GM12878 (cell line): ENCODE results near the gene AGRN. TPM values are rescaled to one million over a fixed set of nuclear protein-coding genes. Genes with fewer than 3 reads are reported as not detected.

Experiments
- BHLHE40 ChIP-seq, 2 experiments: fragments of 450-650 bp in 1 of 2; IDR thresholded peaks; 2 replicates each; pipeline ENCODE4 v1.6.1; 2011 to 2017; ENCODE audit warnings: low read depth in 2 of 2, borderline replicate concordance in 1 of 2, improper control_type of control experiment in 1 of 2, low read length in 1 of 2, mild to moderate bottlenecking in 1 of 2
- CBX3 ChIP-seq: fragments of 200-600 bp; sonication (generic); IDR thresholded peaks from 2 replicates; pipeline ENCODE4 v1.6.1; 2016; ENCODE audit warnings: low read depth, borderline replicate concordance
- CEBPB ChIP-seq, 2 experiments: fragments of 150-350 bp in 1 of 2; IDR thresholded peaks; 2 replicates each; pipeline ENCODE4 v1.6.1; 2012 to 2014; ENCODE audit warnings: low read depth in 2 of 2, low read length in 2 of 2, borderline replicate concordance in 1 of 2, inconsistent platforms in 1 of 2
- DPF2 ChIP-seq: fragments of 450-650 bp; IDR thresholded peaks from 2 replicates; pipeline ENCODE4 v1.6.1; 2017; ENCODE audit warnings: mild to moderate bottlenecking
- ETV6 ChIP-seq, 2 experiments: fragments of 450-650 bp in 1 of 2; IDR thresholded peaks in 1 of 2; conservative IDR thresholded peaks in 1 of 2; 2 replicates each; pipeline ENCODE4 v1.6.1; 2014; ENCODE audit warnings: antibody characterized with exemption in 1 of 2, borderline replicate concordance in 1 of 2, low read depth in 1 of 2, mild to moderate bottlenecking in 1 of 2, moderate library complexity in 1 of 2
- HDAC6 ChIP-seq: fragments of 200-600 bp; sonication (generic); IDR thresholded peaks from one replicate; pipeline ENCODE4 v1.8.0; 2017; ENCODE audit warnings: antibody characterized with exemption; ENCODE audit not compliant: unreplicated experiment
- HDGF ChIP-seq: fragments of 450-650 bp; IDR thresholded peaks from 2 replicates; pipeline ENCODE4 v1.6.1; 2016; ENCODE audit warnings: antibody characterized with exemption
- IKZF2 ChIP-seq, 2 experiments: fragments of 450-650 bp; IDR thresholded peaks; 2 replicates each; pipeline ENCODE4 v1.6.1; 2017; ENCODE audit warnings: mild to moderate bottlenecking in 2 of 2, moderate library complexity in 2 of 2
- MLLT1 ChIP-seq: fragments of 450-650 bp; IDR thresholded peaks from 2 replicates; pipeline ENCODE4 v1.6.1; 2016; ENCODE audit warnings: mild to moderate bottlenecking
- NR2C2 ChIP-seq: IDR thresholded peaks from 2 replicates; pipeline ENCODE4 v1.6.1; 2011; ENCODE audit warnings: borderline replicate concordance, low read depth; ENCODE audit not compliant: control insufficient read depth, insufficient read length
- PAX8 ChIP-seq: fragments of 450-650 bp; IDR thresholded peaks from 2 replicates; pipeline ENCODE4 v1.6.1; 2017; ENCODE audit warnings: mild to moderate bottlenecking, moderate library complexity
- POLR2AphosphoS2 ChIP-seq: IDR thresholded peaks from 2 replicates; pipeline ENCODE4 v1.6.1; 2011; ENCODE audit warnings: low read depth, mild to moderate bottlenecking, low read length, improper control_type of control experiment, moderate library complexity
- RAD21 ChIP-seq: IDR thresholded peaks from 2 replicates; pipeline ENCODE4 v1.6.1; 2011; ENCODE audit warnings: mild to moderate bottlenecking, low read depth, low read length, moderate library complexity; ENCODE audit not compliant: insufficient read depth
- RAD51 ChIP-seq: fragments of 450-650 bp; IDR thresholded peaks from 2 replicates; pipeline ENCODE4 v1.6.1; 2016; ENCODE audit warnings: moderate library complexity, mild to moderate bottlenecking, inconsistent platforms
- RB1 ChIP-seq: fragments of 450-650 bp; formaldehyde crosslinking; IDR thresholded peaks from 2 replicates; pipeline ENCODE4 v1.6.1; 2017; ENCODE audit warnings: mild to moderate bottlenecking, borderline replicate concordance
- RELA ChIP-seq: fragments of 450-650 bp; IDR thresholded peaks from 2 replicates; pipeline ENCODE4 v1.8.0; 2014; ENCODE audit warnings: borderline replicate concordance; ENCODE audit not compliant: partially characterized antibody
- SMAD1 ChIP-seq: fragments of 450-650 bp; IDR thresholded peaks from 2 replicates; pipeline ENCODE4 v1.6.1; 2018; ENCODE audit warnings: mild to moderate bottlenecking, low read depth; ENCODE audit not compliant: partially characterized antibody
- SMARCA5 ChIP-seq: fragments of 450-650 bp; IDR thresholded peaks from 2 replicates; pipeline ENCODE4 v1.6.1; 2017; ENCODE audit warnings: mild to moderate bottlenecking
- SP1 ChIP-seq: IDR thresholded peaks from one replicate; pipeline ENCODE4 v1.6.1; 2011; ENCODE audit warnings: low read depth, low read length
- TBL1XR1 ChIP-seq: IDR thresholded peaks from 2 replicates; pipeline ENCODE4 v1.6.1; 2012; ENCODE audit warnings: low read depth, low read length, improper control_type of control experiment
- YY1 ChIP-seq: IDR thresholded peaks from 2 replicates; pipeline ENCODE4 v1.6.1; 2011; ENCODE audit warnings: low read depth, mild to moderate bottlenecking, low read length
- ZNF207 ChIP-seq: fragments of 450-650 bp; IDR thresholded peaks from 2 replicates; pipeline ENCODE4 v1.6.1; 2014; ENCODE audit warnings: antibody characterized with exemption, mild to moderate bottlenecking, borderline replicate concordance
- polyA plus RNA-seq, 11 experiments: library from polyadenylated mRNA; depleted of rRNA in 4 of 11; unstranded in 6 of 11; stranded (reverse) in 5 of 11; fragments of >200 nt; fragmentation: Nextera tagmentation in 4 of 11; fragmentation: Illumina TruSeq in 1 of 11; extraction: Ambion mirVana in 4 of 11; extraction: Trizol in 1 of 11; gene quantifications; 1 replicate in 1 of 11; 2 replicates in 10 of 11; pipeline versions ENCODE4 v1.2.1 to v1.2.3, GENCODE V29; 2011 to 2016; ENCODE audit warnings: inconsistent platforms in 2 of 11, missing spikeins in 2 of 11, low read depth in 1 of 11
- total RNA-seq, 4 experiments: library from RNA; depleted of rRNA in 3 of 4; stranded (reverse); fragments of >200 nt in 3 of 4; fragmentation: Illumina TruSeq in 1 of 4; extraction: Trizol in 1 of 4; gene quantifications; 2 replicates each; pipeline versions ENCODE4 v1.2.1 to v1.2.3, GENCODE V29; 2013 to 2021
- TF ChIP-seq, protein P1 (sequence below): fragments of 450-650 bp; conservative IDR thresholded peaks from 2 replicates; pipeline ENCODE4 v1.6.1; 2017; ENCODE audit warnings: mild to moderate bottlenecking, moderate library complexity
- TF ChIP-seq, protein P2 (sequence below): IDR thresholded peaks from 2 replicates; pipeline ENCODE4 v1.6.1; 2011; ENCODE audit warnings: low read depth, low read length, improper control_type of control experiment, borderline replicate concordance
- TF ChIP-seq, protein P3 (sequence below): fragments of 450-650 bp; IDR thresholded peaks from 2 replicates; pipeline ENCODE4 v1.6.1; 2017; ENCODE audit warnings: antibody characterized with exemption, mild to moderate bottlenecking, moderate library complexity

The AGRN gene
- total and polyA plus RNA-seq, 10 of the 15 experiments (the other 5 are each of a cell fraction or from before 2014, with no cell fraction given): 0.02 to 41.8 (median 4.1) TPM

- TF ChIP-seq IKZF2 (IDR thresholded peaks at IDR 0.05): no peak
- TF ChIP-seq RAD51: no peak
- TF ChIP-seq RAD21: no peak
- TF ChIP-seq POLR2AphosphoS2: no peak
- no peak for TF ChIP-seq SMAD1
- no peak for TF ChIP-seq YY1
- TF ChIP-seq ZNF207: no peak
- TF ChIP-seq RELA: peak; percentile 74
- TF ChIP-seq RB1: no peak
- TF ChIP-seq CBX3: no peak
- TF ChIP-seq ETV6 (conservative IDR thresholded peaks at IDR 0.05 in 1 of 2, IDR thresholded peaks at IDR 0.05 in 1 of 2; ENCODE audit: borderline replicate concordance in 1 of 2, low read depth in 1 of 2): no peak
- TF ChIP-seq HDGF: no peak
- TF ChIP-seq, protein P1, sequence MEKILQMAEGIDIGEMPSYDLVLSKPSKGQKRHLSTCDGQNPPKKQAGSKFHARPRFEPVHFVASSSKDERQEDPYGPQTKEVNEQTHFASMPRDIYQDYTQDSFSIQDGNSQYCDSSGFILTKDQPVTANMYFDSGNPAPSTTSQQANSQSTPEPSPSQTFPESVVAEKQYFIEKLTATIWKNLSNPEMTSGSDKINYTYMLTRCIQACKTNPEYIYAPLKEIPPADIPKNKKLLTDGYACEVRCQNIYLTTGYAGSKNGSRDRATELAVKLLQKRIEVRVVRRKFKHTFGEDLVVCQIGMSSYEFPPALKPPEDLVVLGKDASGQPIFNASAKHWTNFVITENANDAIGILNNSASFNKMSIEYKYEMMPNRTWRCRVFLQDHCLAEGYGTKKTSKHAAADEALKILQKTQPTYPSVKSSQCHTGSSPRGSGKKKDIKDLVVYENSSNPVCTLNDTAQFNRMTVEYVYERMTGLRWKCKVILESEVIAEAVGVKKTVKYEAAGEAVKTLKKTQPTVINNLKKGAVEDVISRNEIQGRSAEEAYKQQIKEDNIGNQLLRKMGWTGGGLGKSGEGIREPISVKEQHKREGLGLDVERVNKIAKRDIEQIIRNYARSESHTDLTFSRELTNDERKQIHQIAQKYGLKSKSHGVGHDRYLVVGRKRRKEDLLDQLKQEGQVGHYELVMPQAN: no peak
- no peak for TF ChIP-seq CEBPB (IDR thresholded peaks at IDR 0.05; ENCODE audit: borderline replicate concordance in 1 of 2, low read depth in 2 of 2, low read length in 2 of 2)
- no peak for TF ChIP-seq NR2C2
- 0 out of 2 replicates have a peak, but pooled peaks have one; percentile 31 for TF ChIP-seq SMARCA5
- TF ChIP-seq MLLT1: no peak
- TF ChIP-seq SP1: no peak
- no peak for TF ChIP-seq PAX8
- TF ChIP-seq DPF2: peak; percentile 74
- TF ChIP-seq TBL1XR1: no peak
- TF ChIP-seq HDAC6: no peak
- TF ChIP-seq, protein P2, sequence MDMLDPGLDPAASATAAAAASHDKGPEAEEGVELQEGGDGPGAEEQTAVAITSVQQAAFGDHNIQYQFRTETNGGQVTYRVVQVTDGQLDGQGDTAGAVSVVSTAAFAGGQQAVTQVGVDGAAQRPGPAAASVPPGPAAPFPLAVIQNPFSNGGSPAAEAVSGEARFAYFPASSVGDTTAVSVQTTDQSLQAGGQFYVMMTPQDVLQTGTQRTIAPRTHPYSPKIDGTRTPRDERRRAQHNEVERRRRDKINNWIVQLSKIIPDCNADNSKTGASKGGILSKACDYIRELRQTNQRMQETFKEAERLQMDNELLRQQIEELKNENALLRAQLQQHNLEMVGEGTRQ: no peak
- TF ChIP-seq BHLHE40 (IDR thresholded peaks at IDR 0.05; ENCODE audit: borderline replicate concordance in 1 of 2, low read depth in 2 of 2, low read length in 1 of 2): peak in 1 of 2 experiments; percentile 51; a peak in 2 of 4 replicates
- TF ChIP-seq, protein P3, sequence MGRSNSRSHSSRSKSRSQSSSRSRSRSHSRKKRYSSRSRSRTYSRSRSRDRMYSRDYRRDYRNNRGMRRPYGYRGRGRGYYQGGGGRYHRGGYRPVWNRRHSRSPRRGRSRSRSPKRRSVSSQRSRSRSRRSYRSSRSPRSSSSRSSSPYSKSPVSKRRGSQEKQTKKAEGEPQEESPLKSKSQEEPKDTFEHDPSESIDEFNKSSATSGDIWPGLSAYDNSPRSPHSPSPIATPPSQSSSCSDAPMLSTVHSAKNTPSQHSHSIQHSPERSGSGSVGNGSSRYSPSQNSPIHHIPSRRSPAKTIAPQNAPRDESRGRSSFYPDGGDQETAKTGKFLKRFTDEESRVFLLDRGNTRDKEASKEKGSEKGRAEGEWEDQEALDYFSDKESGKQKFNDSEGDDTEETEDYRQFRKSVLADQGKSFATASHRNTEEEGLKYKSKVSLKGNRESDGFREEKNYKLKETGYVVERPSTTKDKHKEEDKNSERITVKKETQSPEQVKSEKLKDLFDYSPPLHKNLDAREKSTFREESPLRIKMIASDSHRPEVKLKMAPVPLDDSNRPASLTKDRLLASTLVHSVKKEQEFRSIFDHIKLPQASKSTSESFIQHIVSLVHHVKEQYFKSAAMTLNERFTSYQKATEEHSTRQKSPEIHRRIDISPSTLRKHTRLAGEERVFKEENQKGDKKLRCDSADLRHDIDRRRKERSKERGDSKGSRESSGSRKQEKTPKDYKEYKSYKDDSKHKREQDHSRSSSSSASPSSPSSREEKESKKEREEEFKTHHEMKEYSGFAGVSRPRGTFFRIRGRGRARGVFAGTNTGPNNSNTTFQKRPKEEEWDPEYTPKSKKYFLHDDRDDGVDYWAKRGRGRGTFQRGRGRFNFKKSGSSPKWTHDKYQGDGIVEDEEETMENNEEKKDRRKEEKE: no peak
These were observed 30.7 kb downstream of the AGRN start (continued) for GRCh38 chr1:1050577-1051052.
